HepG2 (cell line): ENCODE measurements around the gene ST6GAL2. TPM values are rescaled to one million over a fixed set of nuclear protein-coding genes. Genes with fewer than 3 reads are reported as not detected.

Experiments used
- ATAC-seq: fragments of 200-7000 bp; cut with Tn5 transposase; 3 replicates; pipeline ENCODE4 v1.9.1; 2020; ENCODE audit warnings: mild to moderate bottlenecking, moderate library complexity
- BruUV-seq: library from RNA; stranded (reverse); fragments of 400-500 nt; replicated peaks from 2 replicates; lab custom pipeline; 2021; lab: Mats Ljungman, UMichigan
- CTCF ChIA-PET: fragments of 300-600 bp; formaldehyde crosslinking; extraction: SDS; loops from one replicate; lab custom pipeline; 2021; ENCODE audit warnings: low total read pairs, inconsistent platforms, low intra/inter-chr PET ratio; lab: Yijun Ruan, JAX
- POLR2A ChIA-PET: fragments of 350-600 bp; sonication (Branson Sonifier 250); formaldehyde crosslinking; loops from one replicate; lab custom pipeline; 2020; ENCODE audit warnings: antibody characterized with exemption, inconsistent platforms; lab: Yijun Ruan, JAX
- DNase-seq: peaks from one replicate; pipeline ENCODE4 v3.0.0-alpha.2; 2015; ENCODE audit warnings: low spot score
- FAIRE-seq: peaks from 3 replicates; lab custom pipeline; 2011; peaks lifted over from hg19 to GRCh38; lab: Jason Lieb, UNC
- H2AFZ ChIP-seq: one replicate; pipeline ENCODE4 v1.6.1; 2011; ENCODE audit warnings: low read length, inconsistent platforms
- H3K27ac ChIP-seq: fragments of 300-600 bp; 3 replicates; pipeline ENCODE4 v1.8.0; 2011; ENCODE audit warnings: mixed run types, mild to moderate bottlenecking, mixed read lengths, low read length, inconsistent platforms; ENCODE audit not compliant: insufficient read depth; ENCODE audit errors: extremely low read length
- H3K27me3 ChIP-seq, 2 experiments: fragments of 200-600 bp in 1 of 2; 2 replicates in 1 of 2; 3 replicates in 1 of 2; pipeline versions ENCODE4 v1.6.0 to v1.8.0; 2011; ENCODE audit warnings: low read length in 2 of 2, mild to moderate bottlenecking in 2 of 2, moderate library complexity in 2 of 2, inconsistent platforms in 1 of 2; ENCODE audit not compliant: insufficient read depth in 2 of 2, control insufficient read depth in 1 of 2
- H3K36me3 ChIP-seq, 2 experiments: fragments of 200-600 bp in 1 of 2; replicated peaks in 1 of 2; 2 replicates in 1 of 2; 3 replicates in 1 of 2; pipeline versions ENCODE4 v1.5.1 to v1.8.0; 2011; ENCODE audit warnings: low read length in 2 of 2, inconsistent platforms in 1 of 2; ENCODE audit not compliant: insufficient read depth in 2 of 2, control insufficient read depth in 1 of 2
- H3K4me1 ChIP-seq: 2 replicates; pipeline ENCODE4 v1.5.1; 2012; ENCODE audit warnings: low read length, inconsistent platforms; ENCODE audit not compliant: insufficient read depth
- H3K4me2 ChIP-seq: 2 replicates; pipeline ENCODE4 v1.6.0; 2011; ENCODE audit warnings: low read depth, low read length, inconsistent platforms
- H3K4me3 ChIP-seq, 3 experiments: fragments of 200-600 bp in 1 of 3; sonication (generic), shearing (Covaris generic) in 1 of 3; replicated peaks in 1 of 3; 2 replicates each; pipeline ENCODE4 v1.5.1; 2011 to 2016; ENCODE audit warnings: low read length in 3 of 3, inconsistent platforms in 2 of 3, low read depth in 2 of 3, mild to moderate bottlenecking in 2 of 3, control low read depth in 1 of 3, mixed read lengths in 1 of 3; ENCODE audit not compliant: insufficient read depth in 1 of 3
- H3K79me2 ChIP-seq: one replicate; pipeline ENCODE4 v1.6.1; 2011; ENCODE audit warnings: low read length, inconsistent platforms; ENCODE audit not compliant: insufficient read depth
- H3K9ac ChIP-seq: 2 replicates; pipeline ENCODE4 v1.6.0; 2011; ENCODE audit warnings: mild to moderate bottlenecking, low read depth, low read length, inconsistent platforms; ENCODE audit not compliant: insufficient read depth
- H3K9me3 ChIP-seq: 2 replicates; pipeline ENCODE4 v1.5.1; 2012; ENCODE audit warnings: mild to moderate bottlenecking, low read length
- H4K20me1 ChIP-seq: 2 replicates; pipeline ENCODE4 v1.6.0; 2011; ENCODE audit warnings: inconsistent platforms, mild to moderate bottlenecking, low read length, moderate library complexity; ENCODE audit not compliant: insufficient read depth
- ATF7-NPFF ChIP-seq: sonication (generic); formaldehyde crosslinking; IDR thresholded peaks from 2 replicates; pipeline ENCODE4 v1.8.1; 2023; ENCODE audit warnings: mild to moderate bottlenecking, low read depth, missing genetic modification reagents, moderate library complexity
- ELF1 ChIP-seq: sonication (generic); formaldehyde crosslinking; IDR thresholded peaks from 2 replicates; pipeline ENCODE4 v1.4.0; 2020; ENCODE audit warnings: missing genetic modification reagents
- EZH2 ChIP-seq: conservative IDR thresholded peaks from 2 replicates; pipeline ENCODE4 v1.6.1; 2012; ENCODE audit warnings: mild to moderate bottlenecking, low read depth, low read length, moderate library complexity
- FOXM1 ChIP-seq: sonication (generic); formaldehyde crosslinking; IDR thresholded peaks from 2 replicates; pipeline ENCODE4 v1.5.0; 2020; ENCODE audit warnings: missing genetic modification reagents
- HDAC2 ChIP-seq: sonication (generic); formaldehyde crosslinking; IDR thresholded peaks from 2 replicates; pipeline ENCODE4 v1.4.0; 2020; ENCODE audit warnings: missing genetic modification reagents
- HOXA7 ChIP-seq: sonication (generic); formaldehyde crosslinking; IDR thresholded peaks from 2 replicates; pipeline ENCODE4 v1.8.1; 2022; ENCODE audit warnings: mild to moderate bottlenecking, missing genetic modification reagents, moderate library complexity
- MAZ ChIP-seq, 2 experiments: sonication (generic) in 1 of 2; formaldehyde crosslinking in 1 of 2; IDR thresholded peaks; 2 replicates each; pipeline versions ENCODE4 v1.5.0 to v1.6.1; 2012 to 2020; ENCODE audit warnings: low read depth in 2 of 2, mild to moderate bottlenecking in 2 of 2, borderline replicate concordance in 1 of 2, improper control_type of control experiment in 1 of 2, low read length in 1 of 2, missing genetic modification reagents in 1 of 2, moderate library complexity in 1 of 2
- PHF5A ChIP-seq: IDR thresholded peaks from one replicate; pipeline ENCODE4 v1.6.1; 2018; ENCODE audit warnings: low read depth, missing genetic modification reagents; ENCODE audit not compliant: unreplicated experiment
- SMAD9 ChIP-seq: sonication (generic); formaldehyde crosslinking; IDR thresholded peaks from 2 replicates; pipeline ENCODE4 v1.5.1; 2020; ENCODE audit warnings: mild to moderate bottlenecking, missing genetic modification reagents
- STAG1 ChIP-seq: sonication (generic); formaldehyde crosslinking; IDR thresholded peaks from 2 replicates; pipeline ENCODE4 v1.4.0; 2020; ENCODE audit warnings: missing genetic modification reagents
- TAF15 ChIP-seq: fragments of 200-400 bp; formaldehyde crosslinking; IDR thresholded peaks from one replicate; pipeline ENCODE4 v1.6.1; 2018; ENCODE audit warnings: mild to moderate bottlenecking, low read depth, low read length; ENCODE audit not compliant: poor library complexity, severe bottlenecking
- ZNF101 ChIP-seq: sonication (generic); formaldehyde crosslinking; IDR thresholded peaks from 2 replicates; pipeline ENCODE4 v1.4.0; 2020; ENCODE audit warnings: mild to moderate bottlenecking, low read depth, missing genetic modification reagents, borderline replicate concordance
- ZNF225 ChIP-seq: sonication (generic); formaldehyde crosslinking; IDR thresholded peaks from 2 replicates; pipeline ENCODE4 v1.4.0; 2020; ENCODE audit warnings: mild to moderate bottlenecking, missing genetic modification reagents
- ZNF468 ChIP-seq: sonication (generic); formaldehyde crosslinking; IDR thresholded peaks from 2 replicates; pipeline ENCODE4 v1.8.0; 2022; ENCODE audit warnings: mild to moderate bottlenecking, moderate library complexity, missing genetic modification reagents
- ZNF558 ChIP-seq: sonication (generic); formaldehyde crosslinking; IDR thresholded peaks from 2 replicates; pipeline ENCODE4 v1.9.0; 2022; ENCODE audit warnings: mild to moderate bottlenecking, missing genetic modification reagents, borderline replicate concordance
- ZNF605 ChIP-seq: sonication (generic); formaldehyde crosslinking; IDR thresholded peaks from 2 replicates; pipeline ENCODE4 v1.8.0; 2022; ENCODE audit warnings: mild to moderate bottlenecking, missing genetic modification reagents
- ZNF660 ChIP-seq: sonication (generic); formaldehyde crosslinking; IDR thresholded peaks from 2 replicates; pipeline ENCODE4 v1.5.1; 2020; ENCODE audit warnings: mild to moderate bottlenecking, low read depth, missing genetic modification reagents, borderline replicate concordance
- ZNF790 ChIP-seq: sonication (generic); formaldehyde crosslinking; IDR thresholded peaks from 2 replicates; pipeline ENCODE4 v1.8.0; 2022; ENCODE audit warnings: missing genetic modification reagents, mild to moderate bottlenecking, borderline replicate concordance
- WGBS: methylation state at CpG from one replicate; pipeline ENCODE4 v1.1.6; 2017; ENCODE audit warnings: low lambda C conversion rate; 5-methylcytosine and 5-hydroxymethylcytosine counted together
- in situ Hi-C: cut with HindIII; loops from 2 replicates; pipeline ENCODE4 v1.10.0; 2017; ENCODE audit warnings: low pct_unique_long_range_greater_than_20kb; ENCODE audit not compliant: extremely low pct_ligation_motif_present
- intact Hi-C: fragments of 100-400 bp; cut with micrococcal nuclease; formaldehyde crosslinking; loops from one replicate; pipeline ENCODE4 v1.10.0; 2022; ENCODE audit not compliant: unreplicated experiment
- polyA plus RNA-seq, 8 experiments: library from polyadenylated mRNA; depleted of rRNA in 3 of 8; stranded (reverse) in 7 of 8; unstranded in 1 of 8; fragments of >200 nt; fragmentation: Illumina TruSeq in 4 of 8; extraction: Trizol in 4 of 8; gene quantifications; 2 replicates each; pipeline versions ENCODE4 v1.2.1 to v1.2.3, GENCODE V29; 2011 to 2016; ENCODE audit warnings: low read depth in 4 of 8, missing spikeins in 1 of 8, mixed read lengths in 1 of 8; ENCODE audit not compliant: insufficient read depth in 1 of 8
- total RNA-seq, 5 experiments: library from RNA; depleted of rRNA; stranded (reverse); fragments of >200 nt; fragmentation: Illumina TruSeq; extraction: Trizol; gene quantifications; 2 replicates each; pipeline ENCODE4 v1.2.3, GENCODE V29; 2016; ENCODE audit warnings: low read depth in 1 of 5
- TF ChIP-seq, protein P1 (sequence below): sonication (generic); formaldehyde crosslinking; IDR thresholded peaks from 2 replicates; pipeline ENCODE4 v1.4.0; 2020; ENCODE audit warnings: missing genetic modification reagents
- TF ChIP-seq, protein P2 (sequence below): sonication (generic); formaldehyde crosslinking; conservative IDR thresholded peaks from 2 replicates; pipeline ENCODE4 v1.4.0; 2020; ENCODE audit warnings: mild to moderate bottlenecking, missing genetic modification reagents, moderate library complexity

Gene ST6GAL2
- total and polyA plus RNA-seq, 2 of the 13 experiments (the other 11 are each of a cell fraction or from before 2014, with no cell fraction given): not detected

DNA sequence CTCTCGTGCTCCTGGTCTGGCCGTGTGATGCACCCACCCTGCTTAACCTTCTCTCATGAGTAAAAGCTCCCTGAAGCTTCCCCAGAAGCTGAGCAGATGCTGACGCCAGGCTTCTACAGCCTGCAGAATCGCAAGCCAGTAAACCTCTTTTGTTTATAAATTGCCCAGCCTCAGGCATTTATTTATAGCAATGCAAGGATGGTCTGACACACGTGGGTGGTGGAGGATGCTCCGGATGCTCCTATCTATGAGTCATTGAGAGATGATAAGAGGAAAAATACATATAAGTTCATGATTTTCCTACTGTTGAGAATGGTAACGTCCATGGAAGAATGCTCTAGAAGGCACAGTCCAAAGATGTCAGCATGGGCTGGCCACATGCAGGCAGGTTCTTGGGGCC lies 8.6 kb upstream of the ST6GAL2 start:
- WGBS: 1% methylated on average over 7 of the region's 7 CpGs
- Histone ChIP-seq H3K4me2 (no peak overlapping the region), H4K20me1 (no peaks in the 10 kb centered on the region), H3K36me3 (no peaks in the 10 kb centered on the region), H3K4me1 (no peaks in the 10 kb centered on the region), H3K4me3 (no peak overlapping the region), H3K9me3 (no peaks in the 10 kb centered on the region), H2AFZ (no peak overlapping the region), H3K27me3 (no peaks in the 10 kb centered on the region)
- BruUV-seq: no TSS peak
- intact Hi-C loops: no loop called here
- TF ChIP-seq, protein P1, sequence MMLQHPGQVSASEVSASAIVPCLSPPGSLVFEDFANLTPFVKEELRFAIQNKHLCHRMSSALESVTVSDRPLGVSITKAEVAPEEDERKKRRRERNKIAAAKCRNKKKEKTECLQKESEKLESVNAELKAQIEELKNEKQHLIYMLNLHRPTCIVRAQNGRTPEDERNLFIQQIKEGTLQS: no peak
- TF ChIP-seq STAG1 (CRISPR knock-in tag): no peak
- TF ChIP-seq TAF15: no peak
- no peak for TF ChIP-seq ZNF790 (CRISPR knock-in tag)
- TF ChIP-seq ZNF225 (CRISPR knock-in tag): no peak
- TF ChIP-seq ZNF468 (CRISPR knock-in tag): no peak
- TF ChIP-seq EZH2: no peak
- no peak for TF ChIP-seq FOXM1 (CRISPR knock-in tag)
- no peak for TF ChIP-seq ATF7-NPFF (CRISPR knock-in tag)
- no peak for TF ChIP-seq ELF1
- no peak for TF ChIP-seq HDAC2 (CRISPR knock-in tag)
- no peak for TF ChIP-seq ZNF558 (CRISPR knock-in tag)
- TF ChIP-seq ZNF101 (CRISPR knock-in tag): no peak
- TF ChIP-seq MAZ (IDR thresholded peaks at IDR 0.05; ENCODE audit: borderline replicate concordance, low read depth, low read length): no peak
- no peak for TF ChIP-seq MAZ (CRISPR knock-in tag; IDR thresholded peaks at IDR 0.05; ENCODE audit: low read depth)
- no peak for TF ChIP-seq ZNF660
- TF ChIP-seq, protein P2, sequence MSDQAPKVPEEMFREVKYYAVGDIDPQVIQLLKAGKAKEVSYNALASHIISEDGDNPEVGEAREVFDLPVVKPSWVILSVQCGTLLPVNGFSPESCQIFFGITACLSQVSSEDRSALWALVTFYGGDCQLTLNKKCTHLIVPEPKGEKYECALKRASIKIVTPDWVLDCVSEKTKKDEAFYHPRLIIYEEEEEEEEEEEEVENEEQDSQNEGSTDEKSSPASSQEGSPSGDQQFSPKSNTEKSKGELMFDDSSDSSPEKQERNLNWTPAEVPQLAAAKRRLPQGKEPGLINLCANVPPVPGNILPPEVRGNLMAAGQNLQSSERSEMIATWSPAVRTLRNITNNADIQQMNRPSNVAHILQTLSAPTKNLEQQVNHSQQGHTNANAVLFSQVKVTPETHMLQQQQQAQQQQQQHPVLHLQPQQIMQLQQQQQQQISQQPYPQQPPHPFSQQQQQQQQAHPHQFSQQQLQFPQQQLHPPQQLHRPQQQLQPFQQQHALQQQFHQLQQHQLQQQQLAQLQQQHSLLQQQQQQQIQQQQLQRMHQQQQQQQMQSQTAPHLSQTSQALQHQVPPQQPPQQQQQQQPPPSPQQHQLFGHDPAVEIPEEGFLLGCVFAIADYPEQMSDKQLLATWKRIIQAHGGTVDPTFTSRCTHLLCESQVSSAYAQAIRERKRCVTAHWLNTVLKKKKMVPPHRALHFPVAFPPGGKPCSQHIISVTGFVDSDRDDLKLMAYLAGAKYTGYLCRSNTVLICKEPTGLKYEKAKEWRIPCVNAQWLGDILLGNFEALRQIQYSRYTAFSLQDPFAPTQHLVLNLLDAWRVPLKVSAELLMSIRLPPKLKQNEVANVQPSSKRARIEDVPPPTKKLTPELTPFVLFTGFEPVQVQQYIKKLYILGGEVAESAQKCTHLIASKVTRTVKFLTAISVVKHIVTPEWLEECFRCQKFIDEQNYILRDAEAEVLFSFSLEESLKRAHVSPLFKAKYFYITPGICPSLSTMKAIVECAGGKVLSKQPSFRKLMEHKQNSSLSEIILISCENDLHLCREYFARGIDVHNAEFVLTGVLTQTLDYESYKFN: no peak
- TF ChIP-seq HOXA7 (CRISPR knock-in tag): no peak
- no peak for TF ChIP-seq PHF5A (CRISPR knock-in tag)
- TF ChIP-seq SMAD9 (CRISPR knock-in tag): no peak
- no peak for TF ChIP-seq ZNF605 (CRISPR knock-in tag)
- TF ChIP-seq, all 625 proteins: peak for 0
- no peak for FAIRE-seq
- Histone ChIP-seq H3K9ac (no peak overlapping the region), H3K27ac (no peak overlapping the region), H3K79me2 (no peaks in the 10 kb centered on the region)
- CTCF ChIA-PET: no interaction called here
- in situ Hi-C loops: no loop called here
- DNase-seq: no peak
- POLR2A ChIA-PET: no interaction called here
- no peak for ATAC-seq
